A204.1 (cell line): ENCODE results near the gene DNMT3A.

ENCODE experiments used
- FAIRE-seq: peaks from 2 replicates; lab custom pipeline; 2012; peaks lifted over from hg19 to GRCh38; lab: Jason Lieb, UNC

DNMT3A gene

GRCh38 chr2:25372405-25373268, 30.9 kb upstream of the DNMT3A start:
- FAIRE-seq: no peak

- FAIRE-seq: no peak
Measured at GRCh38 chr2:25371253-25372241, 29.8 kb upstream of the DNMT3A start.

- FAIRE-seq: no peak
Measured at GRCh38 chr2:25369876-25370275, 28.2 kb upstream of the DNMT3A start.

- no peak for FAIRE-seq
Measured at GRCh38 chr2:25369439-25369838, 27.7 kb upstream of the DNMT3A start.

GRCh38 chr2:25368660-25369059, 26.9 kb upstream of the DNMT3A start:
- FAIRE-seq: no peak

- FAIRE-seq: no peak
Measured at GRCh38 chr2:25367296-25367695, 25.6 kb upstream of the DNMT3A start.

- no peak for FAIRE-seq
Measured at GRCh38 chr2:25366629-25367028, 24.9 kb upstream of the DNMT3A start.

- no peak for FAIRE-seq
Measured at GRCh38 chr2:25365241-25365640, 23.5 kb upstream of the DNMT3A start.

- no peak for FAIRE-seq
Measured at GRCh38 chr2:25363733-25364132, 22.0 kb upstream of the DNMT3A start.

GRCh38 chr2:25362434-25363145, 20.9 kb upstream of the DNMT3A start:
- FAIRE-seq: no peak

GRCh38 chr2:25362049-25362433, 20.3 kb upstream of the DNMT3A start:
- peak; percentile 78 for FAIRE-seq

GRCh38 chr2:25361261-25362048, 19.7 kb upstream of the DNMT3A start:
- no peak for FAIRE-seq

- FAIRE-seq: no peak
Measured at GRCh38 chr2:25358836-25359235, 17.1 kb upstream of the DNMT3A start.

- no peak for FAIRE-seq
Measured at GRCh38 chr2:25358249-25358815, 16.6 kb upstream of the DNMT3A start.

GRCh38 chr2:25356088-25356487, 14.4 kb upstream of the DNMT3A start:
- FAIRE-seq: no peak

GRCh38 chr2:25355270-25355669, 13.5 kb upstream of the DNMT3A start:
- no peak for FAIRE-seq

- FAIRE-seq: no peak
Measured at GRCh38 chr2:25354116-25354515, 12.4 kb upstream of the DNMT3A start.

GRCh38 chr2:25349397-25349796, 7.7 kb upstream of the DNMT3A start:
- FAIRE-seq: no peak

GRCh38 chr2:25347846-25348245, 6.1 kb upstream of the DNMT3A start:
- no peak for FAIRE-seq

- no peak for FAIRE-seq
Measured at GRCh38 chr2:25347205-25347815, 5.6 kb upstream of the DNMT3A start.
